Activated T-helper 2 cell treated with anti-CD3 and anti-CD28 coated beads, Interferon-gamma antibody, Interleukin-2, Interleukin-4, amounts not matched to agents 10 μg/mL and 5 μg/mL and 100 μg/mL, durations not matched to agents 14 hours and 24 hours and 36 hours (primary cell): ENCODE data around the gene RIPK3. TPM values are rescaled to one million over a fixed set of nuclear protein-coding genes. Genes with fewer than 3 reads are reported as not detected.

Experiments used
- DNase-seq: peaks from one replicate; pipeline ENCODE4 v3.0.0; 2021; ENCODE audit warnings: low spot score
- H3K27ac Mint-ChIP-seq: one replicate; pipeline ENCODE4 v1.8.0; 2021; ENCODE audit warnings: mixed read lengths
- H3K27me3 Mint-ChIP-seq: one replicate; pipeline ENCODE4 v1.8.0; 2021; ENCODE audit warnings: low read depth, mixed read lengths
- H3K36me3 Mint-ChIP-seq: one replicate; pipeline ENCODE4 v1.8.0; 2021; ENCODE audit warnings: low read depth, mixed read lengths
- H3K4me1 Mint-ChIP-seq: one replicate; pipeline ENCODE4 v1.8.0; 2021; ENCODE audit warnings: low read depth, mixed read lengths
- H3K4me3 Mint-ChIP-seq: one replicate; pipeline ENCODE4 v1.8.0; 2021; ENCODE audit warnings: low read depth, mild to moderate bottlenecking, moderate library complexity, mixed read lengths
- H3K9me3 Mint-ChIP-seq: one replicate; pipeline ENCODE4 v1.8.0; 2021; ENCODE audit warnings: mixed read lengths
- intact Hi-C: fragments of 100-400 bp; cut with micrococcal nuclease; formaldehyde crosslinking; loops from one replicate; pipeline ENCODE4 v1.15.1; 2023
- total RNA-seq: library from RNA; stranded (reverse); gene quantifications from 2 replicates; pipeline ENCODE4 v1.2.3, GENCODE V29; 2022

Gene RIPK3
- total RNA-seq, 1 donor from 2014 or later = 15.4 TPM

DNA sequence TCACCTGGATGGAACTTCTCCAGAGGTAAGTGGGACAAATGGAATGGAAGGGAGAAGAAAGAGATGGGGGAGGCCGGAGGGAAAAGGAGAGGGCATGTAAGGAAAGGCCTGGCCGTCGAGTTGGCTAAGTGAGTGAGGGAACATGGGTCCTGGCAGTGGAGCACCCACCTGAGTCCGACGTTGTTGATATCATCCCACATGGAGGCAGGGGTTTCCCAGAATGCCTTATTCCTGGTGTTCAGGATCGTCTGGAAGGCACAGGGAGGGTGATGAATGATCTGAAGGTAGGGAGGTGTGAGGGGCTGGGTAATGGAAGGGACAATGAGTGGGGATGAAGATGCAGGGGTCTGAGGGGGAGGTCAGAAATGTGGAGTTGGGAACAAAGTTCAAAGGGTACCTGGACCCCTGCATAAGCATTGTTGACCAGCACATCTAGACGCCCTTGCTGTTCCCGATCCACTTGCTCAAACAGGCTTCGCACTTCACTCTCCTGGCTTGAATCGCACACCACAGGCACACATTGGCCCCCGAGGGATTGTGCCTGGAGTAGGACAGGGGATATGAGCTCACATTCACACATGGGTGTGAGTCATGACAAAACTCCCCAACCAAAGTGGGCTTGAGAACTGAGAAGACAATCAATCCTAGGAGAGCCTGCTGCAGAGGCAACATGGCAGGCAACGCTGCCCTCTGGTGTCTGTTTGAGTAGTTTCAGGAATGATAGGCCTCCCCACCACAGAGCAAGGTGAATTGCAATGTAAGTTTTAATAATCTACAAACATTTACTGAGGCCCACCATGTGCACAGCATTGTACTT is 43.2 kb downstream of the RIPK3 start:
- H3K36me3 Mint-ChIP-seq = peaks cover 35% of the 10 kb centered on the region
- no peaks in the 10 kb centered on the region for H3K9me3 Mint-ChIP-seq
- H3K4me3 Mint-ChIP-seq = no peak overlapping the region
- peaks cover 3% of the 10 kb centered on the region for H3K27me3 Mint-ChIP-seq
- DNase-seq = peak; percentile 60
- intact Hi-C loops = loop anchor here (1.0 to 5.0 kb wide), 5 partner anchors 7 to 284 kb away; no protein-coding TSS in a partner anchor
- peak overlapping the region; percentile 78 for H3K27ac Mint-ChIP-seq
- peaks cover 35% of the 10 kb centered on the region for H3K4me1 Mint-ChIP-seq

DNA sequence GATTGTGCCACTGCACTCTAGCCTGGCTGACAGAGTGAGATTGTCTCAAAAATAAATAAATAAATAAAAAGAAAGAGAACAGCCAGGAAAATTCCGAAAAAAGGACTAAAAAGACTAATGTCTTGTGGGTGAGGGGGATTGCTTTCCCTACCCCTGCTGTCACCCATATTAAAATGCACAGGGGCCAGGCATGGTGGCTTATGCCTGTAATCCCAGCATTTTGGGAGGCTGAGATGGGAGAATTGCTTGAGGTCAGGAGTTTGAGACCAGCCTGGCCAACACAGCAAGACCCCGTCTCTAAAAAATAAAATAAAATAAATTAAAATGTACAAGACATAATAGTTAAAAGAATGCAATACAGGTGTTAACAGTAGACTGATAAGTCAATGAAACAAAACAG is 46.3 kb downstream of the RIPK3 start:
- Mint-ChIP-seq H3K27me3 (peaks cover 6% of the 10 kb centered on the region), H3K9me3 (no peaks in the 10 kb centered on the region), H3K4me1 (peaks cover 29% of the 10 kb centered on the region), H3K36me3 (peaks cover 47% of the 10 kb centered on the region), H3K27ac (no peak overlapping the region), H3K4me3 (no peak overlapping the region)
- intact Hi-C loops = no loop called here
- DNase-seq = no peak

- DNase-seq = no peak
- H3K27ac Mint-ChIP-seq = no peak overlapping the region
- H3K4me3 Mint-ChIP-seq = no peak overlapping the region
- intact Hi-C loops = no loop called here
- peaks cover 15% of the 10 kb centered on the region for H3K27me3 Mint-ChIP-seq
- H3K4me1 Mint-ChIP-seq = peaks cover 28% of the 10 kb centered on the region
- H3K9me3 Mint-ChIP-seq = no peaks in the 10 kb centered on the region
- H3K36me3 Mint-ChIP-seq = peaks cover 47% of the 10 kb centered on the region
Observed at GRCh38 chr14:24292118-24292807, 47.5 kb downstream of the RIPK3 start.

DNA sequence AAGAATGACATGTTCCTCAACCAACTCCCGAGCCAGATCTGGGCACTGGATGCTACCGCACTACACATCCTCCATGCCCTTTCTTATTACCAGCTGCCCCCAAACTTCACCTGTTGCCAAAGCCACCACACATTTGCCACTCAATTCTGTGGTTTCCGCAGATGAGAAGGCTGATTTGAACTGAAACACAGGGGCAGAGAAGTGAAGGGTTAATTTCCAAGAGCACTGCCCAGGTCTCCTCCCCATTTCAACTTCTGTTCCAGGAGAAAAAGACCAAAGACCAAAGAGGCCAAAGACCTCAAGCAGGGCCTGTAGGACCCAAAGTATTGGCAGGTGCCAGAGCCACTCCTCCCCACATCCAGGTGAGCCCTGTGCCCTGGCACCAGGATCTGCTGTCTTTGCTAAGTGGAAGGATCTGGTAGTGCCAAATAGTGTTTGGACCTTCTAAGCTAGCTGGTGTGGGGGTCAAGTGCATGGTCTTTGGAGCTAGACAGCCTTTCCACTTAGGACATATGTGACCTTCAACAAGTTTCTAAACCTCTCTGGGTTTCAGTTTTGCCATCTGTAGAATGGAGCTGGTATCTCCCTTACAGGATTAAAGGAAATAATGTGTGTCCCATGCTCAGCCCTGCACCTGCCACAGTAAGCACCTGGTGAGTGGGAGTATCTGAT is 48.2 kb downstream of the RIPK3 start:
- Mint-ChIP-seq H3K4me1 (peaks cover 21% of the 10 kb centered on the region), H3K4me3 (no peak overlapping the region), H3K27ac (no peak overlapping the region), H3K27me3 (peaks cover 15% of the 10 kb centered on the region), H3K36me3 (peaks cover 45% of the 10 kb centered on the region), H3K9me3 (no peaks in the 10 kb centered on the region)
- DNase-seq = no peak
- intact Hi-C loops = no loop called here

- DNase-seq = no peak
Observed at GRCh38 chr14:24290746-24291145, 49.0 kb downstream of the RIPK3 start.

DNA sequence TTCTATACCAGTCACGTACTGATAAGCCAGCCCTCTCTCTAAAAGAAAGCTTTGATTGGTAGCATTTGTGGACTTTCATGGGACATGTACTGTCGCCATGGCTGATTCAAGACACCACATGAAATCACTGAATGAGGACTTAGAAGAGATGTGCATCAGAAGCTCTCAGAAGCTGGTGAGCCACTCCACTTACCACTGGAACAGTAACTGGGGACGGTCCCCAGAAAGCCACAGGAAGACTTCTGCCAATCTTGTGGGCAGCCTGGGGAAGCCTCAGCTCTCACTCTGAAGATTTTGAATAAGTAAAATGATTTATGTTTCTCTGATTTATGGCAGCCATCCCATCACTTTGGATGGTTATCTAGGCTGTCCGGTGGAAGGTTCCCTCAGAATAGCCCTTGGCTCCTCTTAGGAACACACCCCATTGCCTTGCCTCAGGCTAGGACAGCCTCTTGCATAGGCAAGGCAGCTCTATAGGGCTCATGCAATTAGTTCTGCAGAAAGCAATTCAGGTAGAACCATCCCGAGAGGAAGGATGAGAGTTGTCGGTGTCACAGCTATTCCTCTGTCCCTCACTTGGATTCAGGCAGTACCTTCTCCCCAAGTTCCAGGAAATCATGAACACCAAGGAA is 50.0 kb downstream of the RIPK3 start:
- H3K4me3 Mint-ChIP-seq = no peak overlapping the region
- no peak overlapping the region for H3K27ac Mint-ChIP-seq
- H3K4me1 Mint-ChIP-seq = peaks cover 13% of the 10 kb centered on the region
- H3K36me3 Mint-ChIP-seq = peaks cover 35% of the 10 kb centered on the region
- no peaks in the 10 kb centered on the region for H3K9me3 Mint-ChIP-seq
- DNase-seq = no peak
- H3K27me3 Mint-ChIP-seq = peaks cover 18% of the 10 kb centered on the region
- intact Hi-C loops = loop anchor here (1.0 kb wide), 2 partner anchors 8 to 15 kb away; no protein-coding TSS in a partner anchor

More at GRCh38 chr14:24290746-24291145, 49.0 kb downstream of the RIPK3 start:
- intact Hi-C loops = no loop called here
- Mint-ChIP-seq H3K9me3 (no peaks in the 10 kb centered on the region), H3K27me3 (peaks cover 18% of the 10 kb centered on the region), H3K36me3 (peaks cover 38% of the 10 kb centered on the region), H3K4me1 (peaks cover 13% of the 10 kb centered on the region), H3K4me3 (no peak overlapping the region), H3K27ac (no peak overlapping the region)

DNA sequence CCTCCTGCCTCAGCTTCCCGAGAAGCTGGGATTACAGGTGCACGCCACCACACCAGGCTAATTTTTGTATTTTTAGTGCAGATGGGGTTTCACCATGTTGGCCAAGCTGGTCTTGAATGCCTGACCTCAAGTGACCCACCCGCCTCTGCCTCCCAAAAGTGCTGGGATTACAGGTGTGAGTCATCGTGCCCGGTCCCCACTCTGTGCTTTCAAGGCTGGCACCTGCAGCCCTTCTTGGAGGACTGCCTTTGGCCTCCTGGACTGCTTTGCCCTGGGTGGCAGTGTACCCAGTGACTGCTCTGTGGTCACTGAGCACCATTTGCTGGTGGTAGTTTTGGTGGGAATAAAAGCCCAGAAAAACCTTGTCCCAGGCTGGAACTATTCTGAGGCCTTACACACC is 52.8 kb downstream of the RIPK3 start:
- Mint-ChIP-seq H3K9me3 (no peaks in the 10 kb centered on the region), H3K36me3 (peaks cover 23% of the 10 kb centered on the region), H3K27me3 (peaks cover 17% of the 10 kb centered on the region), H3K4me3 (no peak overlapping the region), H3K4me1 (peaks cover 11% of the 10 kb centered on the region), H3K27ac (no peak overlapping the region)
- no peak for DNase-seq
- intact Hi-C loops = no loop called here

Other genes with a start within 250 kb of the RIPK3 start
- gene PCK2, start 245.7 kb downstream of the RIPK3 start, total RNA-seq = 62.7 and 62.8 TPM in 2 replicates
- gene DCAF11, start 225.2 kb downstream of the RIPK3 start, total RNA-seq = 67.2 and 77.3 TPM in 2 replicates
- gene NRL, start 225.0 kb downstream of the RIPK3 start, total RNA-seq = 1.6 and 1.8 TPM in 2 replicates
- 1.0 and 1.2 TPM in 2 replicates for gene FITM1, start 209.3 kb downstream of the RIPK3 start, total RNA-seq
- gene PSME1, start 203.8 kb downstream of the RIPK3 start, total RNA-seq = 340 and 342 TPM in 2 replicates
- 26.4 and 30.4 TPM in 2 replicates for gene EMC9, start 198.4 kb downstream of the RIPK3 start, total RNA-seq
- gene PSME2, start 193.4 kb downstream of the RIPK3 start, total RNA-seq = 567 TPM in 2 replicates
- 80.4 and 92.0 TPM in 2 replicates for gene RNF31, start 192.5 kb downstream of the RIPK3 start, total RNA-seq
- 124 and 129 TPM in 2 replicates for gene IRF9, start 178.7 kb downstream of the RIPK3 start, total RNA-seq
- gene REC8, start 167.9 kb downstream of the RIPK3 start, total RNA-seq = 20.0 and 28.2 TPM in 2 replicates
- gene IPO4, start 151.2 kb downstream of the RIPK3 start, total RNA-seq = 77.0 and 80.4 TPM in 2 replicates
- gene TM9SF1, start 144.6 kb downstream of the RIPK3 start, total RNA-seq = 27.8 and 30.8 TPM in 2 replicates
- gene TSSK4, start 134.3 kb downstream of the RIPK3 start, total RNA-seq = 0.21 TPM in 1 of 2 replicates, not detected in the other
- gene CHMP4A, start 126.5 kb downstream of the RIPK3 start, total RNA-seq = 80.0 and 82.4 TPM in 2 replicates
- gene MDP1, start 123.9 kb downstream of the RIPK3 start, total RNA-seq = 13.2 and 13.5 TPM in 2 replicates
- 194 and 202 TPM in 2 replicates for gene NEDD8, start 107.6 kb downstream of the RIPK3 start, total RNA-seq
- 36.3 and 43.8 TPM in 2 replicates for gene GMPR2, start 107.1 kb downstream of the RIPK3 start, total RNA-seq
- gene TINF2, start 97.4 kb downstream of the RIPK3 start, total RNA-seq = 81.1 and 87.3 TPM in 2 replicates
- gene TGM1, start 76.8 kb downstream of the RIPK3 start, total RNA-seq = 3.4 and 4.4 TPM in 2 replicates
- gene RABGGTA, start 68.4 kb downstream of the RIPK3 start, total RNA-seq = 33.9 and 38.4 TPM in 2 replicates
- 9.7 and 10.4 TPM in 2 replicates for gene DHRS1, start 40.2 kb downstream of the RIPK3 start, total RNA-seq
- 39.7 and 42.0 TPM in 2 replicates for gene NOP9, start 40.1 kb downstream of the RIPK3 start, total RNA-seq
- 19.6 and 24.7 TPM in 2 replicates for gene CIDEB, start 32.0 kb downstream of the RIPK3 start, total RNA-seq
- 7.9 and 9.5 TPM in 2 replicates for gene LTB4R2, start 29.9 kb downstream of the RIPK3 start, total RNA-seq
- gene LTB4R, start 28.5 kb downstream of the RIPK3 start, total RNA-seq = 10.7 and 11.9 TPM in 2 replicates
- gene ADCY4, start 4.9 kb downstream of the RIPK3 start, total RNA-seq = 1.5 and 2.3 TPM in 2 replicates
- 0.21 TPM in 1 of 2 replicates, not detected in the other for gene NFATC4, start 28.2 kb upstream of the RIPK3 start, total RNA-seq
- gene NYNRIN, start 59.0 kb upstream of the RIPK3 start, total RNA-seq = 0.02 and 0.34 TPM in 2 replicates
- 5.4 and 5.5 TPM in 2 replicates for gene CBLN3, start 89.7 kb upstream of the RIPK3 start, total RNA-seq
- gene KHNYN, start 90.0 kb upstream of the RIPK3 start, total RNA-seq = 72.6 and 75.3 TPM in 2 replicates
- gene SDR39U1, start 102.8 kb upstream of the RIPK3 start, total RNA-seq = 40.8 and 47.7 TPM in 2 replicates
- 0.25 TPM in 1 of 2 replicates, not detected in the other for gene CMA1, start 168.3 kb upstream of the RIPK3 start, total RNA-seq
- not detected in 2 replicates for gene CTSG, start 236.3 kb upstream of the RIPK3 start, total RNA-seq